Vagina (tissue), 2 donors: ENCODE data around the gene TNS3. TPM values are rescaled to one million over a fixed set of nuclear protein-coding genes. Genes with fewer than 3 reads are reported as not detected.
"Not testable (repeated sequence)": the region's sequence is repeated elsewhere in the genome, so short reads cannot be mapped to it uniquely, and the experiment has no call there.

ENCODE experiments used
- DNase-seq, 2 donors: peaks; one replicate each; pipeline ENCODE4 v3.0.0-alpha.2; 2017; ENCODE audit errors: extremely low spot score in 2 of 2
- H3K27ac ChIP-seq: fragments of 200-600 bp; sonication (generic); one replicate; pipeline ENCODE4 v1.5.1; 2019
- H3K27me3 ChIP-seq: fragments of 200-600 bp; sonication (generic); one replicate; pipeline ENCODE4 v1.5.1; 2019
- H3K36me3 ChIP-seq, 2 donors: fragments of 200-600 bp; sonication (generic); one replicate each; pipeline ENCODE4 v1.5.1; 2017 to 2019
- H3K4me1 ChIP-seq: fragments of 200-600 bp; sonication (generic); one replicate; pipeline ENCODE4 v1.5.1; 2019
- H3K4me3 ChIP-seq, 2 donors: fragments of 200-600 bp; sonication (generic); 1 replicate in 1 of 2; 2 replicates in 1 of 2; pipeline ENCODE4 v1.5.1; 2016 to 2019
- H3K9me3 ChIP-seq: fragments of 200-600 bp; sonication (generic); one replicate; pipeline ENCODE4 v1.5.1; 2019
- POLR2A ChIP-seq, 2 donors: fragments of 450-650 bp; IDR thresholded peaks; one replicate each; pipeline ENCODE4 v1.6.1; 2017; ENCODE audit warnings: antibody characterized with exemption in 2 of 2, mild to moderate bottlenecking in 2 of 2, moderate library complexity in 2 of 2
- POLR2AphosphoS5 ChIP-seq, 2 donors: sonication (generic); formaldehyde crosslinking; IDR thresholded peaks; one replicate each; pipeline ENCODE4 v1.9.0; 2017; ENCODE audit warnings: antibody characterized with exemption in 2 of 2, mild to moderate bottlenecking in 2 of 2, low read depth in 1 of 2; ENCODE audit not compliant: insufficient read depth in 1 of 2
- intact Hi-C: fragments of 100-400 bp; cut with DNase I; formaldehyde crosslinking; loops from one replicate; pipeline ENCODE4 v1.15.1; 2023
- total RNA-seq: library from RNA; depleted of rRNA; stranded (reverse); fragments of >200 nt; gene quantifications from one replicate; pipeline ENCODE4 v1.2.3, GENCODE V29; 2016
- TF ChIP-seq, protein P1 (sequence below), 3 experiments: fragments of 450-650 bp in 2 of 3; fragments of 200-600 bp in 1 of 3; sonication (generic) in 1 of 3; IDR thresholded peaks; one replicate each; pipeline ENCODE4 v1.5.1; 2017 to 2019; ENCODE audit warnings: antibody characterized with exemption in 3 of 3, mild to moderate bottlenecking in 2 of 3, moderate library complexity in 2 of 3

The TNS3 gene
- total RNA-seq, 1 donor from 2014 or later: 36.8 TPM

DNA sequence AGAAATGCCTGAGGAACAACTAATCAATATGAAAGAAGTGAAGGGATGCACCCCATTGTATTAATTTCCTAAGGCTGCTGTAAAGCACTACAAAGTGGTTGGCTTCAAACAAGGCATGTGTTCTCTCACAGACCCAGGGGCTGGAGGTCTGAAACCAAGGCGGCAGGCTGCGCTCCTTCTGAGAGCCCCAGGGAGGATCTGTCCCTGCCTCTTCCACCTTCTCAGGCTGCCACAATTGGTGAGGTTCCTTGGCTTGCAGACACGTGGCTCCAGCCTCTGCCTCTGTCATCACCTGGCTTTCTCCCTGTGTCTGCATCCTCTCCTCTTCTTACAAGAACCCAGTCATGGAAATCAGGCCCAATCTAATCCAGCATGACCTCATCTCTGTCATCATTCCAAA, 110.1 kb downstream of the TNS3 start:
- H3K9me3 ChIP-seq: no peaks in the 10 kb centered on the region
- DNase-seq: no peak
- H3K4me1 ChIP-seq: peaks cover 11% of the 10 kb centered on the region
- H3K36me3 ChIP-seq: no peaks in the 10 kb centered on the region
- no peak for TF ChIP-seq POLR2AphosphoS5 (IDR thresholded peaks at IDR 0.05; ENCODE audit: insufficient read depth in 1 of 2, low read depth in 1 of 2)
- TF ChIP-seq, protein P1, sequence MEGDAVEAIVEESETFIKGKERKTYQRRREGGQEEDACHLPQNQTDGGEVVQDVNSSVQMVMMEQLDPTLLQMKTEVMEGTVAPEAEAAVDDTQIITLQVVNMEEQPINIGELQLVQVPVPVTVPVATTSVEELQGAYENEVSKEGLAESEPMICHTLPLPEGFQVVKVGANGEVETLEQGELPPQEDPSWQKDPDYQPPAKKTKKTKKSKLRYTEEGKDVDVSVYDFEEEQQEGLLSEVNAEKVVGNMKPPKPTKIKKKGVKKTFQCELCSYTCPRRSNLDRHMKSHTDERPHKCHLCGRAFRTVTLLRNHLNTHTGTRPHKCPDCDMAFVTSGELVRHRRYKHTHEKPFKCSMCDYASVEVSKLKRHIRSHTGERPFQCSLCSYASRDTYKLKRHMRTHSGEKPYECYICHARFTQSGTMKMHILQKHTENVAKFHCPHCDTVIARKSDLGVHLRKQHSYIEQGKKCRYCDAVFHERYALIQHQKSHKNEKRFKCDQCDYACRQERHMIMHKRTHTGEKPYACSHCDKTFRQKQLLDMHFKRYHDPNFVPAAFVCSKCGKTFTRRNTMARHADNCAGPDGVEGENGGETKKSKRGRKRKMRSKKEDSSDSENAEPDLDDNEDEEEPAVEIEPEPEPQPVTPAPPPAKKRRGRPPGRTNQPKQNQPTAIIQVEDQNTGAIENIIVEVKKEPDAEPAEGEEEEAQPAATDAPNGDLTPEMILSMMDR (IDR thresholded peaks at IDR 0.05): no peak
- TF ChIP-seq POLR2A (IDR thresholded peaks at IDR 0.05): no peak
- H3K27me3 ChIP-seq: no peaks in the 10 kb centered on the region
- no peak overlapping the region for H3K4me3 ChIP-seq
- H3K27ac ChIP-seq: no peak overlapping the region
- intact Hi-C loops: no loop called here

DNA sequence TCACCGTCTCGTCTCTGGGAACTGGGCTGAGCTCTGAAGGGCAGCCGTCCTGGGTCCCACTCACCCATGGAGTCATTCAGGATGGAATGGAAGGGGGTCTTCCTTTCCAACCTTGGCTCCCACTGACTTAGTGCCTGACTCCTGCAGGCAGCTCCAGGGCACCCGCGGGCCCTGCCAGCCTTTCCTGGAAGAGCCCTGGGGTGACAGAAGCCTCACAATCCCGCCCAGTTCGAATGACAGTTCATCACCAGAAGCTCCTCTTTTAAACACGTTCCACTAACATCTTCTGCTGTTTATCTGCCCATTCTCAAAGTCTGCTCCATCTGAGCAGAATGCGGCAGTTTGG, 110.6 kb downstream of the TNS3 start:
- peaks cover 11% of the 10 kb centered on the region for H3K4me1 ChIP-seq

DNA sequence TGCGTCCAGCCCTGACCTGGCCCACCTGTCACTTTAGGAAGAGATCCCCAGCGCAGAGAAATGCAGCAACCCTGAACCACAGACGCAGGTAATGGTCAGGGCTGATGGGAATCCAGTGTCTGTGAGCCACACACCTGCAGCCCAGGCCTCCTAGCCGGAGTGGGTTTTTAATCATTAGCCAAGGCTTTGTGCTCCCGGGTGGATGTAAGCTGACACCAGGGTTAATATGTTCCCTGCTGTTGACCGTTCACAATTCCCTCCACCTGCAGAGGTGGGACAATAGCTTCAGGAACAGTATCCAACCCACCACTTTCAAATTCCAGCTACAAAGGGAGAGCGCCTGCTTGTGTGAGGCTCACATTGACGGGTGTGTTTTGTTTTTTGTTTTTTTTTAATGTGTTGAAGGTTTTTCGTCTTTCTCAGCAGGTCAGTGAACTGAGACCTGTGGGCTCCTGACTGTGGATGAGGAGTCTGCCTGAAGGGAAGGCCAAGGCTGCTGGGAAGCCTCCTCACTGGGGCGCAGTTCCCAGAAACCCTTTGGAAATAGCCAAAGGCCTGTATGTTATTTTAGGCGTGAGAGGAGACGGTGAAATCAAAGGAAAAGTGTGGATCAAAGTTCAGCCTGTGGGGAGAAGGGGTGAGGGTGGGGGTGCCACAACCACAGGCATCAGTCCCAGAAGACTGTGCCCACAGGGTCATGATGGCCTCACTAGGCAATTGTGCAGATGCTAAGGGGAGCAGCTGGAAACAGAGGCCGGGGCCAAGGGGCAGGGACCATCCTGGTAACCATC, 111.1 kb downstream of the TNS3 start:
- no peaks in the 10 kb centered on the region for H3K27me3 ChIP-seq
- intact Hi-C loops: no loop called here
- H3K4me3 ChIP-seq: no peak overlapping the region
- H3K27ac ChIP-seq: no peak overlapping the region
- H3K9me3 ChIP-seq: no peaks in the 10 kb centered on the region
- no peak for TF ChIP-seq POLR2A (IDR thresholded peaks at IDR 0.05)
- TF ChIP-seq, protein P1 (IDR thresholded peaks at IDR 0.05): no peak
- peaks cover 10% of the 10 kb centered on the region for H3K4me1 ChIP-seq
- no peaks in the 10 kb centered on the region for H3K36me3 ChIP-seq
- DNase-seq: no peak

More for the DNA sequence above, 110.6 kb downstream of the TNS3 start:
- TF ChIP-seq POLR2AphosphoS5 (IDR thresholded peaks at IDR 0.05; ENCODE audit: insufficient read depth in 1 of 2, low read depth in 1 of 2) (no peak), POLR2A (IDR thresholded peaks at IDR 0.05) (no peak)
- TF ChIP-seq, protein P1 (IDR thresholded peaks at IDR 0.05): no peak
- Histone ChIP-seq H3K27me3 (no peaks in the 10 kb centered on the region), H3K36me3 (no peaks in the 10 kb centered on the region), H3K27ac (no peak overlapping the region), H3K9me3 (no peaks in the 10 kb centered on the region), H3K4me3 (no peak overlapping the region)
- DNase-seq: no peak
- intact Hi-C loops: no loop called here

DNA sequence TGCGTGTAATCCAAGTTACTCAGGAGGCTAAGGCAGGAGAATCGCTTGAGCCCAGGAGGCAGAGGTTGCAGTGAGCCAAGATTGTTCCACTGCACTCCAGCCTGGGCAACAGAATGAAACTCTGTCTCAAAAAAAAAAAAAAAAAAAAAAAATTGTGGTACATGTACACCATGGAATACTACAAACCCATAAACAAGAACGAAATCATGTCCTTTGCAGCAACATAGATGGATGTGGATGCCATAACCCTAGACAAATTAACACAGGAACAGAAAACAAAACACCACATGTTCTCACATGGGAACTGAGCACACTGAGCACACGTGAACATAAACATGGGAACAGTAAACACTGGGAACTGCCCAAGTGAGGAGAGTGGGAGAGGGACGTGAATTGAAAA, 112.1 kb downstream of the TNS3 start:
- H3K27ac ChIP-seq, H3K4me3 ChIP-seq, intact Hi-C loops, H3K27me3 ChIP-seq, H3K9me3 ChIP-seq, H3K4me1 ChIP-seq, H3K36me3 ChIP-seq, DNase-seq: not testable (repeated sequence)

DNA sequence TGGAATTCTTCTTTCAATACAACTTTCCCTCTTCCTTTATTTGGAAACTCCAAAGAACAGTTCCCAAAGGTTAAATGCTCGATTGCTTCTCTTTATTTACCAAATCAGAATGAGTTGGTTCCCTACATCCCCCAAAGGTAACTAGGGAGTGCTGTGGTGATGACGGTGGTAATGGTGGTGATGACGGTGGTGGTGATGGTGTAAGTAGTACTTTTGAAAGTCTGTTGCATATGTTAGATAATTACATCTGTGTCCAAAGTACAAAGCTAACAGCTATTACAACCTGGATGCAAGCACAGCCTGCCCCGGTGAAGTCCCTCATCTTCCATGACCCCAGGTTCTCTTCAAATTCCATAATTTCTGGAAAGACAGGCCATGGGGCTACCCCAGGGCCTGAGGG, 115.1 kb downstream of the TNS3 start:
- Histone ChIP-seq H3K36me3 (no peaks in the 10 kb centered on the region), H3K27ac (no peak overlapping the region), H3K4me3 (no peak overlapping the region), H3K4me1 (no peaks in the 10 kb centered on the region), H3K9me3 (no peaks in the 10 kb centered on the region), H3K27me3 (no peaks in the 10 kb centered on the region)
- TF ChIP-seq POLR2A (IDR thresholded peaks at IDR 0.05) (no peak), POLR2AphosphoS5 (IDR thresholded peaks at IDR 0.05; ENCODE audit: insufficient read depth in 1 of 2, low read depth in 1 of 2) (no peak)
- TF ChIP-seq, protein P1 (IDR thresholded peaks at IDR 0.05): no peak
- intact Hi-C loops: no loop called here
- DNase-seq: no peak
